Pancreas (tissue), 10 donors: ENCODE results near the gene ORM1. TPM values are rescaled to one million over a fixed set of nuclear protein-coding genes. Genes with fewer than 3 reads are reported as not detected.

ENCODE experiments used
- ATAC-seq, 4 donors: fragments of 200-7000 bp; cut with Tn5 transposase; one replicate each; pipeline versions ENCODE4 v1.8.0 to v1.9.1; 2020; ENCODE audit warnings: mild to moderate bottlenecking in 4 of 4, moderate library complexity in 4 of 4
- DNase-seq, 6 donors: peaks; one replicate each; pipeline ENCODE4 v3.0.0-alpha.2; 2020
- FAIRE-seq: peaks from 2 replicates; lab custom pipeline; 2012; peaks lifted over from hg19 to GRCh38; lab: Jason Lieb, UNC
- H3K27ac ChIP-seq, 4 donors: fragments of 200-600 bp; sonication (generic); 1 replicate in 3 of 4; 2 replicates in 1 of 4; pipeline versions ENCODE4 v1.5.0 to v1.8.0; 2020
- H3K27me3 ChIP-seq, 4 donors: fragments of 200-600 bp; one replicate each; pipeline ENCODE4 v1.8.0; 2021
- H3K36me3 ChIP-seq, 3 donors: fragments of 200-600 bp; sonication (generic) in 1 of 3; one replicate each; pipeline versions ENCODE4 v1.5.0 to v1.8.0; 2020 to 2021
- H3K4me1 ChIP-seq, 3 donors: fragments of 200-600 bp; one replicate each; pipeline ENCODE4 v1.8.0; 2021
- H3K4me3 ChIP-seq, 4 donors: fragments of 200-600 bp; sonication (generic) in 2 of 4; one replicate each; pipeline versions ENCODE4 v1.5.0 to v1.8.0; 2020 to 2021
- H3K9me3 ChIP-seq, 4 donors: fragments of 200-600 bp; one replicate each; pipeline ENCODE4 v1.8.0; 2021
- CTCF ChIP-seq, 4 donors: fragments of 200-600 bp; sonication (generic) in 3 of 4; IDR thresholded peaks; one replicate each; pipeline versions ENCODE4 v1.5.0 to v1.8.0; 2021; ENCODE audit warnings: antibody characterized with exemption in 4 of 4
- WGBS, 2 donors: extraction: QIAGEN DNeasy Blood & Tissue Kit; methylation state at CpG; one replicate each; pipeline ENCODE4 v1.1.7; 2013; 5-methylcytosine and 5-hydroxymethylcytosine counted together
- intact Hi-C, 3 donors: fragments of 100-400 bp; cut with DNase I; formaldehyde crosslinking; loops; one replicate each; pipeline versions ENCODE4 v1.11.1 to v1.14.2; 2022
- polyA plus RNA-seq, 2 donors: library from polyadenylated mRNA; stranded (reverse); fragments of 200-250 nt; gene quantifications; one replicate each; pipeline ENCODE4 v1.2.3, GENCODE V29; 2013
- total RNA-seq, 6 donors: library from RNA; stranded (reverse); fragmentation: NEBNext Ultra II Directional in 4 of 6; extraction: Animal tissue kit (Norgen Biotek cat#: 25700) in 4 of 6; gene quantifications; one replicate each; pipeline versions ENCODE4 v1.2.1 to v1.2.4, GENCODE V29; 2021 to 2023
- donor health status: healthy with polysubstance abuse.
- donor health status: DM: no; HTN: no; CAD: no; lungs with moderate emphysema.
- donor health status: DM: no; HTN: no; CAD: no.
- donor health status: control.
- donor health status: control.
- donor health status: Bipolar disorder and iron deficiency.
- donor health status: DM: yes; HTN: yes; CAD: no.
- donor health status: DM: no; HTN: no; CAD: no.
- donor health status: DM: no; HTN: no; CAD: no.
- donor health status: DM: yes; HTN: yes; CAD: no.

ORM1 gene
- total and polyA plus RNA-seq, 8 donors = 0.38 to 10.2 (median 0.92) TPM; not detected in 3

DNA sequence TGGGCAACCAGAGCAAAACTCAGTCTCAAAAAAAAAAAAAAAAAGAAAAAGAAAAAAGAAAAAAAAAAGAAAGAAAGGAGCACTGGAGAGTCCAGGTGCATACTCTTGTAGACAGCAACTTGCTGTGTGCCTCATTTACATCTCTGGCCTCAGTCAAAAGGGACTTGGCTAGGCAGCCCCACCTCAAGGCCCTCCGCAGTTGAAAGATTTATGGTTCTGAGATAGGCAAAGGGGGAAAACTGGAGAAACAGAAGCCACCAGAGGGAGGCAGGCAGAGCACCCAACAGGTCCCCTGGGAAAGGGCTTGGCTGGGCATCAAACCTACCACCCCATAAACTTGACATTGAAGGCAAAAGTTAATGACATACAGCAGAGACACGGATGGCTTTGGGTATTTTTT, 12.8 kb downstream of the ORM1 start:
- no peaks in the 10 kb centered on the region for H3K27me3 ChIP-seq
- TF ChIP-seq CTCF (IDR thresholded peaks at IDR 0.05) = no peak
- intact Hi-C loops = no loop called here
- DNase-seq (no peak), ATAC-seq (no peak), FAIRE-seq (no peak)
- H3K9me3 ChIP-seq = no peaks in the 10 kb centered on the region
- no peak overlapping the region for H3K4me3 ChIP-seq
- no peak overlapping the region for H3K27ac ChIP-seq
- H3K4me1 ChIP-seq = no peaks in the 10 kb centered on the region
- H3K36me3 ChIP-seq = no peaks in the 10 kb centered on the region
- WGBS, 2 donors = 71 to 75% methylated on average over 2 of the region's 2 CpGs

DNA sequence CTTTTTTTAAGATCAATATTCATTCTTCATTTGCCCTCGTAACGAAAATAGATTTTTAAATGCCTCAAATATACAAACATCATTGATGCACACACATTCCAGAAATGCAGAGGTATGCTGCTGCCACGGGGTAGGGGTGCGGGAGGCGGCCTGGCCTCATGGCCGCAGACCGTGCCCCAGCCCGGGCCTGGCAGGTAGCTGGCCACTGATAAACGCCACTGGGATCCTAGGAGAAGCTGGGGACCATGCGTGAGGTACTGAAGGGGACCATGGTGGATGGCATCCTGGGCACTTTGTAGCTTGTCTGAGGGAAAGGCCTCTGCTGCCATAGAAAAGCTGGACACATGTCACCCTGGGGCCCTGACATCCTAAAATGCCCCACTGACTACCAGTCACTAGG, 13.3 kb downstream of the ORM1 start:
- H3K4me1 ChIP-seq = no peaks in the 10 kb centered on the region
- 71 to 78% methylated on average over 10 of the region's 10 CpGs for WGBS, 2 donors
- H3K27ac ChIP-seq = no peak overlapping the region
- no peak for DNase-seq
- no peak for ATAC-seq
- H3K4me3 ChIP-seq = no peak overlapping the region
- H3K36me3 ChIP-seq = peaks cover 0 to 2% (median 0%) of the 10 kb centered on the region in 3 donors
- no peaks in the 10 kb centered on the region for H3K9me3 ChIP-seq
- intact Hi-C loops = no loop called here
- no peak for FAIRE-seq
- no peak for TF ChIP-seq CTCF (IDR thresholded peaks at IDR 0.05)
- no peaks in the 10 kb centered on the region for H3K27me3 ChIP-seq

GRCh38 chr9:114336699-114337395, 13.9 kb downstream of the ORM1 start:
- no peak for FAIRE-seq
- ATAC-seq = no peak
- 92 to 96% methylated on average over 18 to 23 of the region's 23 CpGs for WGBS, 2 donors
- Histone ChIP-seq H3K4me1 (no peaks in the 10 kb centered on the region), H3K27me3 (no peaks in the 10 kb centered on the region), H3K4me3 (no peak overlapping the region), H3K36me3 (peaks cover 0 to 4% (median 0%) of the 10 kb centered on the region in 3 donors), H3K27ac (no peak overlapping the region), H3K9me3 (no peaks in the 10 kb centered on the region)
- DNase-seq = peak in 1 of 6 donors; percentile 54
- no peak for TF ChIP-seq CTCF (IDR thresholded peaks at IDR 0.05)
- intact Hi-C loops = no loop called here

DNA sequence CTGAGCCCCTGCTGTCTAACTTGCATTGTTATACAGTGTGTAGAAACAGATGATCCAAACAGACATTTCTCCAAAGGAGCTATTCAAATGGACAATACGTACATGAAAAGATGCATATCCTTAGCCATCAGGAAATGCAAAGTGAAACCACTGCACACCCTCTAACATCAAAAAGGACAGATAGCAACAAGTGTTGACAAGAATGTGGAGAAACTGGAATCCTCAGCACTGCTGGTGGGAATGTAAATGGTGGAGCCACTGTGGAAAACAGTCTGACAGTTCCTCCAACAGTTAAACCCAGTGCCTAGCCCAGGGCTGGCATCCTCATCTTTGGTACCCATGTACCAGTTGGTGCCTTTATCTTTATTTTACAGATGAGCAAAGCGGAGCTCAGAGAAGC, 15.3 kb downstream of the ORM1 start:
- Histone ChIP-seq H3K27me3 (no peaks in the 10 kb centered on the region), H3K27ac (no peak overlapping the region), H3K4me1 (no peaks in the 10 kb centered on the region), H3K36me3 (peaks cover 0 to 4% (median 0%) of the 10 kb centered on the region in 3 donors), H3K9me3 (no peaks in the 10 kb centered on the region), H3K4me3 (no peak overlapping the region)
- TF ChIP-seq CTCF (IDR thresholded peaks at IDR 0.05) = no peak
- DNase-seq (no peak), ATAC-seq (no peak), FAIRE-seq (no peak)
- intact Hi-C loops = no loop called here
- 91 to 97% methylated on average over 2 of the region's 2 CpGs for WGBS, 2 donors
